HG02884 (cell line): ENCODE measurements around the gene RAD9A.

Experiments
- ATAC-seq: cut with Tn5 transposase; IDR thresholded peaks from one replicate; pipeline ENCODE4 v1.9.1; 2021; ENCODE audit warnings: mild to moderate bottlenecking, moderate library complexity; ENCODE audit not compliant: unreplicated experiment

Gene RAD9A

DNA sequence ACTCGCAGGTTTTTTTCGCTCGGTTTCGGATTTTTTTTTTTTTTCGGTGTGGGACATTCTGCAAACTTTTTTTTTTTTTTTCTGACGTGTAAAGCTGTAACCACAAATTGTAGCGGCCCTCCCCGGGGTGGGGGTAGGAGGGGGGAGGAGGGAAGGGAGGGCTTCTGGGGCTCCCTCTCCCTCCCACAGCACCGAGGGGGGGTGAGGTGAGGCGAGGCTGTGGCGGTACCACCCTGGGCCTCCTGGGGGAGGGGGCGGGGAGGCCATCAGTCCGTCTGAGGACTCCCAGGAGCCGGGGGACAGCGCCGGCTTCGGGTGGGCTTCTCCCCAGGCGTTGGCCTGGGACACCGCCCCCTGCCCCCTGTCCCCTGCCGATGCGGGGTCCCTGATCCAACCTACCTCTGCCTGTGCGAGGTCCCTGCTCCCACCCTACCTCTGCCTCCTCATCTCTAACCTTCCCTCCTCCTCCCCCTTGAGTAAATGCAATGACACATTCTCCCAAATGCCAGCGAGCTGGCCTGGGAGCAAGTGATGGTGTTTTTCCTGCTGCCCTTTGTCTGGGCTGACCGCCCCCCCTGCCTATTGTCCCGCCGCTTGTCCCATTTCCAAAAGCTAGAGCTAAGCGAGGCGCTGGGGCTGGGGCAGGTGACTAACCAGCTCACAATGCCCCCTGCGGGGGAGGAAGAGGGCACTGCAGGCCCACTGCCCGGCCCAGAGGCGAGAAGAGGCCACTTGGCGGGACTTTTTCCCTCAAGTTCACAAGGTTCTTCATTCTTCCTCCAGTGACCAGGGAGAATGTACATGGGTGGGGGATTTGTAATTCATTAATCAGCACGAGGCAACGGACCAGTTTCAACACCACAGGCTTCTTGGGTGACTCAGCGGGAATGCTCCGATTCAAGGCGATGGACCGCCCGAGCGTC, 17.9 kb upstream of the RAD9A start:
- ATAC-seq, result no peak

DNA sequence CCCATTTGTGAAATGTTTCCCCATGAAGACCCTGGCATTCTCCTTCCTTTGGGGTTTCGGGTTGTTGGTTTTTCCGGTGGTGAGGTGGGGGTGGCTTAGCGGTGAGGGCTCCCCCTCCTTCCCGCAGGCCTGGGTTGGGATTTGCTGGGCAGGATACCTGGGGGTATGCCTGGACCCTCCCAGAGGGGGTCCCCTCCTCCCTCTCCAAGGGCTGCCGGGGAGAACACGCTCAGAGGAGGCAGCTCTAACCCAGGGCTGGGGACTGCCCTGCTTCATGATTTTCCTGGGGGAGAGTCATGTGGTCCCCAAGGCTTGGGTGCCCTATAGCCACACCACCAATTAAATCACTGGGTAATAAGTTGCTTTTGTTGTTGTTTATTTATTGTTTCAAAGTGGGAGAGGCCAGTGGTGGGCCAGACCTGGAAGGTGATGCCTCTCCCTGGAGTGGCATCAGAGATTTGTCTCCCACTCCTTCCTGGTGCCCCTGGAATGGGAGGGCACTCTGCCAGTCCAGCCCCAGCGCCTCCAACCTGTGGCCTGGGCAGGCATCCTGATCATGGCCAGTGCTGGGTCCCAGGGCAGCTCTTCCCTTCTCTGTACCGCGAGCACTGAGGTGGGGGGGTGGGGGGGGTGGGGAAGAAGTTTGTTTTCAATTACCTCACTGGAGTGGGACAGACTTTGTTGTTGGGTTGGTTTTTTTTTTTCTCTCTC, 17.1 kb upstream of the RAD9A start:
- ATAC-seq, result no peak

DNA sequence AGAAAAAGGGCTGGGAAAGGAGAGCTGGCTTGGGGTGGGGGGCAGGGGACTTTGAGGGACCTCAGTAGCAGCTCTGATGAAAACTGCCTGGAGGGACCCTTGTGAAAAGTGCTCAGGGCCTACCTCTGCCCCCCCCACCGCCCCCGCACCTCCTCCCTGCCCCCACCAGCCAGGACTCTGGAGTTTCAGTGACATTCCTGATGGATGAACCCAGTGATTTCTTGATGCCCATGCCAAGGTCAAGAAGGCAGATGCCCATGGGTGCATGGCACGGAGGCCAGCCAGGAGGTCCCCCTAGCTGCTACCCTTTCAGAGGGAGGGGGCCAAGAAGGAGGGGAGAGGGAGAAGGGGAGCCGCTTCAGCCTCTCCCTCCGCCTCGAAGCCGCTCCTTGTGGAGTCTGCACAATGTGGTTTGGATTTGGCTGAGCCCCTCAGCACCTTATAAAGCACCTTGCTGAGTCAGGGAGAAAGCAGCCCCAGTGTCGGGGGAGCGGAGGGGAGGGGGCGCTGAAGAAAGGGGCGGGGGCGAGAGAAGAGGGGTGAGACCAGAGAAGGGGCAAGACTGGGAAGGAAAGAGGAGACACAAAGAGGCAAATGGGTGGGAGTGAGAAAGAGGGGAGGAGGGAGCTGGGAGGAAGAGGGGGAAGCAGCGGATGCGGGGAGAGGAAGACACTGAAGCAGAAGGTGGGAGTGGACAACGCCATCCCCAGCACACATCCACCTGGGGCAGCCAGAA, 16.3 kb upstream of the RAD9A start:
- ATAC-seq, result no peak

DNA sequence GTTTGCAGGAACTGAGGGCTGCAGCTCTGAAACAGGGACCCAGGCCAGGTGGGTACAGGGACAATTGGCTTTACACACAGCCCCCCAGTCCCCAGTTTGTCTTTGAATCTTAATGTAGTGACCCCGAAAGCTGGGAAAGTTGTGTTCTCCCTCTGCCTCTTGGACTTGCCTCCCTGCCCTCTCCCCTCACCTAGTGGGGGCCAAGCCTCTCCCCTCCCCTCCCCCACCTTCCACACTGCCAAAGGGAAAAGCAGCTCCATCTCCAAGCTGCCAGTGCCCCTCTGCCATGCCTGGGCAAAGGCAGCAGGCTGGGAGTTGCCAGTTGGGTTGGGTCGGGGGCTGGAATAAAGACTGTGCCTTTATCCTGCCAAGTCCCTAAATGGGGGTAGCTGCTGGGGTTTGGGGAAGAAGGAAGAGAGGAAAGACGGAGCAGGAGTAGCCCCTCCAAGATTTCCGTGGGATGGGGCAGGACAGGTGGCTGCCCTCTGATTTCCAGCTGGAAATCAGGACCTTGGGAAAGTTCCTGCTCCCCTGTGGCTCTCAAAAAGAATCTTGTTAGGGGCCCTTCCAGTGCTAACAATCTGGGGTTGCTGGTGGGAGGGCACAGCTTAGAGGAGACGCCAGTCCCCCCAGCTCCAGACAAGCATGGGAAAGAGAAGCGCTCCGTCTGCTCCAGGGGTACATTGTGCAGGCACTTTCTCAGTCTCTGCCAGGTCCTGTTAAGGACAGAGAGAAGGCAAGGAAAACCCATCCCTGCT, 15.5 kb upstream of the RAD9A start:
- ATAC-seq, result no peak

DNA sequence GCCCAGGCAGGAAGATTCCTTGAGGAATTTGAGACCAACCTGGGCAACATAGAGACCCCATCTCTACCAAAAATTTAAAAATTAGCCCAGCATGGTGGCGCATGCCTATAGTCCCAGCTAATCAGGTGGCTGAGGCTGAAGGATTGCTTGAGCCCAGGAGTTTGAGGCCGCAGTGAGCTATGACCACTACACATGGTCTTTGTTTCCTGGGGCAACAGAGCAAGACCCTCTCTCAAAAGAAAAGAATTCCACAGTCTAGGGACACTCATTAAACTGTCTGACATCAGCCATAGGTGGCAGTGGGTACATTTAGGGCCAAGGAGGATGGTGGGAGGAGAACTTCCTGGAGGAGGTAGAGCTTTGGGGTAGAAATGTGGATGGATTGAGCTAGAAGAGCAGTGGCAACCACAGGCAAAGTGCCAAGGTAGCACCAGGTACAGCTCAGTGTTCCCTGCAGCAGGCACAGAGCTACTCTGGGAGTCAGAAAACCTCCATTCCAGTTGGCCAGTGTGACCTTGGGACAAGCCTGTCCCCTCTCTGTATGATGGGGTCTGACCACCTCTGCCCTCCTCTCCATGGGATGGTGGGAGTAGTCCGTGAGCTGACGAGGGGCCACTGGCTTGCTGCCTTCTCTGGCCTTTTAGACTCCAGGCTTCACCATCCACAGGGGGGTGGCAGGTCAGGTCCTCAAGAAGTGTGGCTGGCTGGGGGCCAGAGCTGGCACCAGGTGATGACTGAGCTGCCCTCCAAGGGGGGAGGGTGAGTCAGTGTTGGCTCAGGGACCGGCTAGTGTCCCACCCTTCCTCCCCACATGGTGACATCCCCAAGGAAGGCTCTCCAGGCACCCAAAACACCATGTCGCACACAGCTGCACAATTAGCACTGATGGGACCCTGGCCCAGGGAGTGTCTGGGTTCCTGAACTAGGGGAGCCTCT, 14.6 kb upstream of the RAD9A start:
- no peak for ATAC-seq

DNA sequence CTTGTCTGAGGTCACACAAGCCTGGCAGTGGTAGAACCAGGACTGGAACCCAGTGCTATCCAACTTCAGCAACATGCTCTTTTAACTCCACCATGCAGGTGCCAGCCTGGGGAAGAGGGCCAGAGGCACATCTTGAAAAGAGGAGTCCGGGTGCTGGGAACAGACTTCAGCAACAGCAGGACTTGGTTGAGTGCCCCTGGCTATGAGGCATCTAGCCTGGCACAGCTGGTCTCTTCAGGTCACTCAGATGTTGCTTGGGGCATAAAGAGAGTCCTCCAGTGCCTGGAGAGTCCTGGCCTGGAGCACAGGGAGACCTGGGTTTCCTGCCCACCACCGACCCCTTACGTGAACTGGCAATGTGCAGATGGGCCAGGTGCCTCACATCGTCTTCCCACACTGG, 13.2 kb upstream of the RAD9A start:
- no peak for ATAC-seq

DNA sequence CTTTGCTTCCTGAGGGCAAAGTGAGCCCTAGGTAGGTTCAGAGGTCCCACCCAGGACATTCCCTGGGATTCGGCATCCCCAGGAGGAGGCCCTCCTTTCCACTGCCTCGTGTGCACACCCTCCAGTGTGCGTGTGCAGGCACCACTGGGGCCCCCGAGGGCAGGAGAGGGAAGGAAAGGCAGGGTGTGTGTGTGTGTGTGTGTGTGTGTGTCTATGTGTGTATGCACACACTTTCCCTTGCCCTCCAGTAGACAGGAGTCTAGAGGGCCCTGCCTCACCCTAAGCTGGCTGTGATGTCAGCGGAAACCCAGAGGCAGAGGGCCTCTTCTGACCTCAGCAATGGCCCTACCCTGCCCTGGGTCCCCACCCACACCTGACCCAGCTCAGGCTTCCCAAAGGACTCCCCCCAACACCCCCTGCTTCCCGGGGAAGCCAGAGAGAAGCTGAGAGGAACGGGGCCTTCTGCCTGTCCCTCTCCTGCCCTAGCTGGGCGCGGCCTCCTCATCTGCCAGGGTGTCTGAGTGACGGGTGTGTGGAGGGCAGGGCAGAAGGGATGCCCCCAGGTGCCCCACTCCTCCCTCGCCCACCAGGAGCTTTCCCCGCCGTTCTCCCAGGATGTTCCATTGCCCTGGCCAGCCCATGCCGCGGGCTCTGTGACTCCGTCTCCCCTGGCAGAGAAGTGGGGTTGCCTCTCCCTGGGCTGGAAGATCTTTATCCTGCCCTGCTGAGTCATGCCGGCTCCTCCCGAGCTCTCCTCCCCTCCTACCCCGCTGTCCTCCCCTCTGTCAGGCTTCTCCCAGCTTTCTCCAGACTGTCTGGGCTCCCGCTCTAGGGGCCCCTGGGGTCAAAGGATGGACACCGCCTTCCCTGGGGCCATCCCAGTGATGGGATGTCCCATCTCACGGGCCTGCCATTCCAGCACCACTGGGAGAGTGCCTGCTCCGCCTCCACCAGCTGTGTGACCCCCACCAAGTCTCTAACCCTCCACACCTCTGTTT, 12.4 kb upstream of the RAD9A start:
- no peak for ATAC-seq

DNA sequence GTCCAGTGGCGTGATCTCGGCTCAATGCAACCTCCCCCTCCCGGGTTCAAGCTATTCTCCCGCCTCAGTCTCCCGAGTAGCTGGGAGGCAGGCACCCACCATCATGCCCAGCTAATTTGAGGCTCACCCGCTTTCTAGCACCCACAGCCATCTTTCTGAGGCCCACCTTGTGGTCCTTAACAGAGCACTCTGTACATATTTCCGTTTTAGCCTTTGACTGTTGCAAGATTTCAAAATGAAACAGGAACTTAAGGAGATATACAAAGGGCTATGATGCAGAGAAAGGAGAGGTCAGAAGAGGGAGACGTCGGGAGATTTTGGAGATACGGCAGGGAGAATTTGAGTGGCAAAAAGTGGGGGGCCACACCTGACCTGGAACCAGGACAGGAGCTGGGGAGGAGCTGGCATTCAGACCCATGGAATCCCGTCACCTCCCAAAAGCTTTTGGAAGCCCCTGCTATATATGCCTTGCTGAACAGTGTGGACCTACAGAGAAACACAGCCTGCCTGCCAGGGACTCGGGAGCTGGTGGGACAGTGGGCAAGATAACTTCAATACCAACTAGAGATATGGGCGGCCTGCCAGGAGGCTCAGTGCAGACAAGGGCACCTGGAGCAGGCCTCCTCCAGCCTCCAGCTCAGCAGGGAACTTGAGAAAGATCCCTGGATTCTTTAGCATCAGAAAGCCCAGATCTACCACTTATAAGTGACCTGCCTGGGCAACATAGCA, 10.4 kb upstream of the RAD9A start:
- ATAC-seq, result no peak

DNA sequence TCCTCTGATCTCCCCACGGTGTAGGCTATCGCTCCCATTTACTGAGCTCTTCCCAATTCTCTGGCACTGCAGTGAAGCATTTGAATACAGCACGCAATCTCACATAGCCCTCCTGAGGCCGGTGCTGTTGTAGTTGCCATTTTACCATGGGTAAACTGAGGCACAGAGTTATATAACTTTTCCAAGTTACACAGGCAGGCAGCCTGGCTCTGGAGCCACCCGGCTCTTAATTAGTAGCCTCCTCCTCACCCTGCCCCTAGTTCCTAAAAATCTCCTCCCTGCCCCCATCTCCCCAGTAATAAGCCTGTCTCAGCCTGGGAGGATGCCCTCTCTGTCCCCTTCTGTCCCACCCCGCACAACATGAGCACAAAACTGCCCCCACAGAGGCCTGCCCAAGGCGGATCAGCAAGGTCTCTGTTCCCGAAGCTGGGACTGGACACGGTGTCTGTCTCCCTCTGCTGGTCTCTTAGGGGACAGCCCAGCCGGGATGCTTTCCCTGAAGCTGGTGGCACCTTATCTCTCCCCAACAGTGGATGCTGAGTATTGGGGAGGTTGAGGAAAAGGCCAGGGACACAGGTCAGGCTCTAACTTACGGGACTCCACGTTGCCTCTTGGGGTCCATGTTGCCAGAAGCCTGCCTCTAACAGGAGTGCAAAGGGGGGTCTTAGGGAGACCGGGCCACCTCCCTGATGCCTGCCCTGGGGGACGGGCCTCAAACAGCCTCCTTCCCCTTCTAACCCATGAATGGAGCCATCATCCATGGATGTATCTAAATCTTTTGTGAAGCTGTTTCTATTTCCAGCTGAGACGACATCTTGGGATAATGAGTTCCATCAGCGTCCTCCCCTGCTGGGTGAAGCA, 9.3 kb upstream of the RAD9A start:
- no peak for ATAC-seq

DNA sequence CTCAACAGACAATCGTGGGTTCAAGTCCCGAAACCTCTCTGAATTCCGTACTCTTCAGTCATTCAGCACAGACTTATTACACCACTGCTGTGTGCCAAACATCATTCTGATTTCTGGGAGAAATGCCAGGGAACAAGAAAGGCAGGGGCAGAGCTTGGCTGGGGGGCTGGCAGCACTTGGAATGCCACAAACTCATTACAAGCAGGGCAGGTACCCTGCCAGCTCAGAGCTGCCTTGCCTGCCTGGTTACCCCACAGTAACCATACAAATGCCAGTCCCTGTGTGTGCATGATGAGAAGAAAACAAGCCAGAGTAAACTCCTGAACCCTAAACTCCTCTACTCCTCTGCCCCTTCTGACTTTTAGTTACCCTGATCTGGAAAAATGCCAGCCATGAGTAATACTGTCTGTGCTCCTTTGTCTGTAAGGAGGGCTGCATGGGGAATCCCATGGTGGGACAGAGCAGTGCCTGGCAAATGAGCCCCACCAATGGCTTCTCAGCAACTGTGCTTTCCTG, 6.9 kb upstream of the RAD9A start:
- no peak for ATAC-seq

DNA sequence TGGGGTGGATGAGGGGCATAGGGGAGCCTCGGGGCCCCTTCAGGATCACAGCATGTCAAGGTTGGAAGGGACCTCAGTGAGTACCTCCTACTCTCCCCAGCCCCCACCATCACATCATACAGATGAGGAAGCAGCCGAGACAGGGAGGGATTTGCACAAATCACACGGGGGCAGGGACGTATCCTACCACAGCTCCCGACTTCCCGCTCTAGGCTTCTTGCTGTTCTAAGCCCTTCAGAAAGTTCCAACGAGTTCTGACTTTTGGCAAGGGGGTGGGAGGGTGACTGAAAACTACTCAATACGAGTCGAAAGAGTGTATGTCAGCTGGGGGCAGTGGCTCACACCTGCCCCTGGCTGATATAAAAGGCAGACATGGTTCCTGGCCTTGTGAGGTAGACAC, 4.7 kb upstream of the RAD9A start:
- no peak for ATAC-seq

DNA sequence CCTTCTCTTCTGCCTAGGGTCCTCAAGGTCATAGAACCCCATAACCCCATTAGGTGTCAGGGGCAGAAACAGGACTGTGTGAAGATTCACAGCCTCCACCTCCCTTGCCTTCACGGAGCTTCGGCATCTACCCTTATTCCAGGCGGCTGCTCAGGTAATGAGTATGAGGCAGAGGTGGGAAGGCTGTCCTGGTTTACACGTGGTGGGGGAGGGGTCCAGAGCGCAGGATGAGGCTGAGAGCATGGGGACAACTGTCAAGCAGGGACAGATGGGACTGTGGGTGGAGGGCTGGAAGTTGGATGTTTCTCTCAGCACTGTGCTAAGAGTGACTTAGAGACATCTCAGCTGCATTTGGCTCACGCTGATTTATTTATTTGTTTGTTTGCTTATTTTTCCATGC, 4.3 kb upstream of the RAD9A start:
- ATAC-seq, result no peak

DNA sequence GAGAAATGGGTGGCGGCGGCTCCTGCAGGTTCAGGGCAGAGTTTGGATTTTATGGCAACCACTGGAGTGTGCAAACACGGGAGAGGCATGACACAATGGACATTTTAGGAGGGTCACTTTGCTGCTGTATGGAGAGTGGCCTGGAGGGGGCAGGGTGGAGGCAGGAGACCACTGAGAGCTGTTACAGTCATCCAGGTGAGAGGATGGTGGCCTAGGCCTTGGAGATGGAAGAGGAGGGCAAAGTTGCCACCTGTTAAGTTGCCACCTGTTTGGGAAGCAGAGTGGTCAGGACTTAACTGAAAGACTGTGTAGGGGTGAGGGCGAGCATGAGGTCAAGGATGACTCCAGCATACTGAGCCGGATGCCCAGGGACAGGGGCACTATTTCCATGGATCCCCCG, 2.3 kb upstream of the RAD9A start:
- ATAC-seq, result no peak

DNA sequence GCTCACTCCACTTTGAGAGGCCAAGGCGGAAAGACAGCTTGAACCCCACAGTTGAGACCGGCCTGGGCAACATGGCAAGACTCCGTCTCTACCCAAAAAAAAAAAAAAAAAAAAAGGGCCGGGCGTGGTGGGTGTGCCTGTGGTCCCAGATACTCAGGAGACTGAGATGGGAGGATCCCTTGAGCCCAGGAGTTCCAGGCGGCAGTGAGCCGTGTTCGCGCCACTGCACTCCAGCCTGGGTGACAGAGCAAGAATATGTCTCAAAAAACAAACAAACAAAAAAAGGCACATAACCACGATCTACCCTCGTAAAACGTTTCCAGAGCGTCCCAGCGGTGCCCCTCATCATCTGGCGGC, 861 bp upstream of the RAD9A start:
- no peak for ATAC-seq

DNA sequence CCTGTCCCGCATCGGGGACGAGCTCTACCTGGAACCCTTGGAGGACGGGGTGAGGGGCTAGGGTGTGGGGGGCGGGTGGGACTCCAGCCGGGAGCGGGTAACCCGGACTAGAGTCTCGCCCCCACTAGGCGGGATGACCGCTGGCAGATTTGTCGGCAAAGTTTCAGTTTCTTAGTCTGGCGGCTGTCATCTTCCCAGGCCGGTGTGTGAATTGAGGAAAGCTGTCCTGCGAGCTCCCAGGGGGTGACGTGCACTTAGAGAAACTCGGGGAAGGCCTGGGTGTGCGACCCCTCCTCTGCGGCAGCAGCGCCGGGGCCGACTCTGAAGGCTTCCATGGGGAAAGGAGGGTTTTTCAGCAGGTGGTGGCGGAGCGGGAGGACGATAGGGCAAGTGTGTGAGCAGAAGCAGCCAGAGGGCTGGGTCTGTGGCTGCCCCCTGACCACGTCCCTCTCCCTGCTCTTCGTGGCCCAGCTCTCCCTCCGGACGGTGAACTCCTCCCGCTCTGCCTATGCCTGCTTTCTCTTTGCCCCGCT, 463 bp downstream of the RAD9A start:
- no peak for ATAC-seq

DNA sequence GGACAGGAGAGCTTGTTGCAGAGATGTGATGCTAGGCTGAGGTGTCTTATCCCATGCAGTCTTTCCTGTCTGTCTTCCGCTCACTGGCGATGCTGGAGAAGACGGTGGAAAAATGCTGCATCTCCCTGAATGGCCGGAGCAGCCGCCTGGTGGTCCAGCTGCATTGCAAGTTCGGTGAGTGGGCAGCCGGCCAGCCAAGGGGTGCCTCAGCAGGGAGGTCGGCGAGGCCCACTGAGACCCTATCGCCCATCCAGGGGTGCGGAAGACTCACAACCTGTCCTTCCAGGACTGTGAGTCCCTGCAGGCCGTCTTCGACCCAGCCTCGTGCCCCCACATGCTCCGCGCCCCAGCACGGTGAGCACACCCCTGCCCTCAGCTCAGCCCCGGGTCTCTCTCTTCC, 1.7 kb downstream of the RAD9A start:
- no peak for ATAC-seq

DNA sequence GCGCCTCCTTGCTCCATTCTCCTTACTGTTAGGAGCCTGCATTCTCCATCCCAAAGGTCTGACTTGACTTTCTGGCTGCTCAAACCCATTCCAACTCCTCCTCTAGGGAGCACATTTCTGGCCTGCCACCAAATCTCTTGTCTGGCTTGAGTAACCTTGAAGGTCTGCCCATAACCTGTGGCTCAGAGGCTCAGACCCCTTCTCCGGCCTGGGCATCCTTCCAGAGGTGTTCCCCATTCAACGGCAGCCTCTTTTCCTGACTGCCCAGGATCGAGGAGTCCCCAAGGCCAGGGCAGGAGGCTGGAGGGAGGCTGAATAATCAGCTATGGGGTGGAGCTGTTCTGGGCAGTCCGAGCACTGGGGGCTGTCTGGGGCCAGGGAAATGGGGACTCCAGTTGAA, 2.2 kb downstream of the RAD9A start:
- no peak for ATAC-seq
